ENCODE results near the gene KCNAB2. TPM values are rescaled to one million over a fixed set of nuclear protein-coding genes. Genes with fewer than 3 reads are reported as not detected.

Gene KCNAB2
- total RNA-seq, 1 donor from 2014 or later = 7.2 TPM

- Mint-ChIP-seq H3K4me3 (no peak overlapping the region), H3K36me3 (no peaks in the 10 kb centered on the region), H3K9me3 (no peaks in the 10 kb centered on the region), H3K27ac (no peak overlapping the region), H3K27me3 (peaks cover 5% of the 10 kb centered on the region), H3K4me1 (ENCODE audit: unreplicated experiment) (no peaks in the 10 kb centered on the region)
- no peak for TF ChIP-seq CTCF (conservative IDR thresholded peaks at IDR 0.05)
- DNase-seq (ENCODE audit: extremely low spot score, unreplicated experiment) = no peak
These were observed 26.4 kb upstream of the KCNAB2 start for GRCh38 chr1:6019166-6019845.

- Mint-ChIP-seq H3K9me3 (no peaks in the 10 kb centered on the region), H3K4me1 (ENCODE audit: unreplicated experiment) (no peaks in the 10 kb centered on the region), H3K27ac (no peak overlapping the region), H3K4me3 (no peak overlapping the region), H3K27me3 (peaks cover 11% of the 10 kb centered on the region), H3K36me3 (no peaks in the 10 kb centered on the region)
- no peak for TF ChIP-seq CTCF (conservative IDR thresholded peaks at IDR 0.05)
- DNase-seq (ENCODE audit: extremely low spot score, unreplicated experiment) = no peak
These were observed 23.5 kb upstream of the KCNAB2 start for GRCh38 chr1:6022193-6022592.

DNA sequence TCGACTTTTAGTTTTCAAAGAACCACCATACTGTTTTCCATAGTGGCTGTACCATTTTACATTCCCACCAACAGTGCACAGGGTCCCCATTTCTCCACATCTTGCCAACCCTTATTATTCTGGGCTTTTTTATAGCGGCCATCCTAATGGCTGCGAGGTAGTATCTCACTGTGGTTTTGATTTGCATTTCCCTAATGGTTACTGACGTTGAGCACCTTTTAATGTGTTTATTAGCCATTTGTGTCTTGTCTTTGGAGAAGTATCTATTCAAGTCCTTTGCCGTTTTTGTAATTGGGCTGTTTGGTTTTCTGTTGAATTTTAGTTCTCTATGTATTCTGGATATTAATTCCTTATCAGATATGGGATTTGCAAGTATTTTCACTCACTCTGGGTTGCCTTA lies 22.3 kb upstream of the KCNAB2 start:
- H3K27me3 Mint-ChIP-seq = peaks cover 11% of the 10 kb centered on the region
- H3K4me1 Mint-ChIP-seq (ENCODE audit: unreplicated experiment) = no peaks in the 10 kb centered on the region
- no peak for DNase-seq (ENCODE audit: extremely low spot score, unreplicated experiment)
- no peaks in the 10 kb centered on the region for H3K9me3 Mint-ChIP-seq
- no peaks in the 10 kb centered on the region for H3K36me3 Mint-ChIP-seq
- H3K27ac Mint-ChIP-seq = no peak overlapping the region
- TF ChIP-seq CTCF (conservative IDR thresholded peaks at IDR 0.05) = no peak
- H3K4me3 Mint-ChIP-seq = no peak overlapping the region

- Mint-ChIP-seq H3K36me3 (no peaks in the 10 kb centered on the region), H3K27ac (no peak overlapping the region), H3K27me3 (peaks cover 11% of the 10 kb centered on the region), H3K9me3 (no peaks in the 10 kb centered on the region), H3K4me1 (ENCODE audit: unreplicated experiment) (no peaks in the 10 kb centered on the region), H3K4me3 (no peak overlapping the region)
- TF ChIP-seq CTCF (conservative IDR thresholded peaks at IDR 0.05) = no peak
- DNase-seq (ENCODE audit: extremely low spot score, unreplicated experiment) = no peak
These were observed 21.3 kb upstream of the KCNAB2 start for GRCh38 chr1:6024376-6024775.

- no peaks in the 10 kb centered on the region for H3K36me3 Mint-ChIP-seq
- no peaks in the 10 kb centered on the region for H3K4me1 Mint-ChIP-seq (ENCODE audit: unreplicated experiment)
- H3K9me3 Mint-ChIP-seq = no peaks in the 10 kb centered on the region
- DNase-seq (ENCODE audit: extremely low spot score, unreplicated experiment) = no peak
- peaks cover 13% of the 10 kb centered on the region for H3K27me3 Mint-ChIP-seq
- TF ChIP-seq CTCF (conservative IDR thresholded peaks at IDR 0.05) = no peak
- H3K27ac Mint-ChIP-seq = no peak overlapping the region
- no peak overlapping the region for H3K4me3 Mint-ChIP-seq
These were observed 20.2 kb upstream of the KCNAB2 start for GRCh38 chr1:6025269-6026094.

All from type B pancreatic cell (in vitro differentiated cells).